ENCODE measurements around the gene CCDC192.

The CCDC192 gene

DNA sequence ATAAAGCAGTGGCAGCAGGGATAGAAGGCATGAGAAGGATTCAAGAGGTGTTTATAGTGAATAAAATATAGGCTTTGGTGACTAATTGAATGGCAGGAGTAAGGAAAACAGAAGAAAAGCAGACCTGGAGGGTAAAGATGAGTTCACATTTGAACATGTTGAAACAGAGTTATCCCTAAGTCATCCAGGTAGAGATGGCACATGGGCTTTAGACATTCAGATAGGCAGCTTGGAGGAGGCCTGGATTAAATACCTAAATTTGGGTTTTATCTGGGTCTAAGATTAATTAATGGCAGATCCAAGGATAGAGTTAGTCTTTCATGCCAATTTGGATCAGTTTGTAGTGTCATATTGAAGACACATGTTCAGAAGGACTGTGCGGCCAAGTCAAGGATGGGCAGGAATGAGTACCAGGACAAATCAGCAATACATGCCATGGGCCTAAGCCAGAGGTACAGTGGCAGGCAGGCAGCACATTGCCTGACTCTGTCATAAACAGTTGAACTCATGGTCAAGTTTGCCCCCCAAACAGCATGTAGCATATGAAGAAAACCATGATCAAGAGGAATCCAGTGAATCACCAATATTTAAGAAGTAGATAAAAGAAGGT is 264.9 kb downstream of the CCDC192 start:
- H3K27ac ChIP-seq: peak overlapping the region; percentile 60
- TF ChIP-seq ZFX (IDR thresholded peaks at IDR 0.05; ENCODE audit: borderline replicate concordance): no peak
- TF ChIP-seq, protein P1, sequence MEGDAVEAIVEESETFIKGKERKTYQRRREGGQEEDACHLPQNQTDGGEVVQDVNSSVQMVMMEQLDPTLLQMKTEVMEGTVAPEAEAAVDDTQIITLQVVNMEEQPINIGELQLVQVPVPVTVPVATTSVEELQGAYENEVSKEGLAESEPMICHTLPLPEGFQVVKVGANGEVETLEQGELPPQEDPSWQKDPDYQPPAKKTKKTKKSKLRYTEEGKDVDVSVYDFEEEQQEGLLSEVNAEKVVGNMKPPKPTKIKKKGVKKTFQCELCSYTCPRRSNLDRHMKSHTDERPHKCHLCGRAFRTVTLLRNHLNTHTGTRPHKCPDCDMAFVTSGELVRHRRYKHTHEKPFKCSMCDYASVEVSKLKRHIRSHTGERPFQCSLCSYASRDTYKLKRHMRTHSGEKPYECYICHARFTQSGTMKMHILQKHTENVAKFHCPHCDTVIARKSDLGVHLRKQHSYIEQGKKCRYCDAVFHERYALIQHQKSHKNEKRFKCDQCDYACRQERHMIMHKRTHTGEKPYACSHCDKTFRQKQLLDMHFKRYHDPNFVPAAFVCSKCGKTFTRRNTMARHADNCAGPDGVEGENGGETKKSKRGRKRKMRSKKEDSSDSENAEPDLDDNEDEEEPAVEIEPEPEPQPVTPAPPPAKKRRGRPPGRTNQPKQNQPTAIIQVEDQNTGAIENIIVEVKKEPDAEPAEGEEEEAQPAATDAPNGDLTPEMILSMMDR (IDR thresholded peaks at IDR 0.05): no peak

DNA sequence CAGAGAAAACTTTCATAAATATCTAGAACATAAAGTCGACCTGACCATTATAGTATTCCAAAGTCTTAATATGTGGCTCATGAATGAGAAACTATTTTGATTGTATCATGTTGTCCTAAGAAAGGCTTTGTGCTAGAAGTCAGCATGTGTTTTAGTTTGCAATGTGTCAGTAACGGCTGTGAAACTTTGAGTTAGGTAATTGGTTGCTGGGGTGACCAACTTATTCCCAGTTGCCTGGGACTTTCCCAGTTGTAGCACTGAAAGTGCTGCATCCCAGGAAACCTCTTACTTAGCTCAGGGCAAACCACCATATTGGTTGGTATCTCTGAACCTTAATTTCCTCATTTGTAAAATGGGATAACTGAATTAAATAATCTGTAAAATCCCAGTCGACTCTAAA is 265.8 kb downstream of the CCDC192 start:
- TF ChIP-seq, protein P1 (IDR thresholded peaks at IDR 0.05): no peak
- TF ChIP-seq ZFX (IDR thresholded peaks at IDR 0.05; ENCODE audit: borderline replicate concordance): no peak
- H3K27ac ChIP-seq: no peak overlapping the region

DNA sequence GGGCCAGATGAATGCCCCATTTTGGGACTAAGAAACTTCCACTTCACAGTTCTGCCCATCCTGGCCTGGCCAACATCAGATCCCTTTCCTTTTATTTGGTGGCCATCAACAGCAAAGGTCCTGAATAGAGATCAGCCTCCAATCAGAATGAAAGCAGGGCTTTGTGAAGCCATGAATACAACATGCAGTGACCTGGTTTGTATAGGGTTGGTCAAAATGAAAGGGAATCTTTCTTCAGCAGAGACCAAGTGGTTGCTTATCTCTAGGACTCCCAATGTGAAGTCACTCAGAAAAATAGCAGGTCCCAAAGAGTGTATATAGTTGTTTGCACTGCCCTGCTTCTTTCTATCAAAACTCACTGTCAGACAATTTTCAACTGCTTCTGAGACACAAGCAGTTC is 266.5 kb downstream of the CCDC192 start:
- H3K27ac ChIP-seq: no peak overlapping the region
- TF ChIP-seq ZFX (IDR thresholded peaks at IDR 0.05; ENCODE audit: borderline replicate concordance): no peak

DNA sequence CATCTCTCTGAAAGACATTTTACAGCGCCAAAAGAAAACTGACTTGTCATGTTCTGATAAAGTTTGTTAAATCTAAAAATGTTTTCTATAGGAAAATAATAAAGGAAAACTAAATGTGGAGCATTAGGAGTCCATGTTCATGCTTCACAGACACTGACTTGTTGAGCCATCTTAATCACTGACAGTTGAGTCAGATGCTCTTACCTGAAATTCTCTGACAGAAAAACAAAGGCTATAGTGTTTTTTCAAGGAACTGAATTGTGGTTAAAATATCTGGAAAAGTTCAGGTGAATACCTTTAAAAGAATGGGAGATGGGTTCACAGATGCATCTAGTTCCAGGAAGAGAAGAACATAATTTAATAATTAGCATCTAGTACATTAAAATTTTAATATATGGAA is 266.9 kb downstream of the CCDC192 start:
- no peak for TF ChIP-seq ZFX (IDR thresholded peaks at IDR 0.05; ENCODE audit: borderline replicate concordance)
- TF ChIP-seq, protein P1 (IDR thresholded peaks at IDR 0.05): no peak

DNA sequence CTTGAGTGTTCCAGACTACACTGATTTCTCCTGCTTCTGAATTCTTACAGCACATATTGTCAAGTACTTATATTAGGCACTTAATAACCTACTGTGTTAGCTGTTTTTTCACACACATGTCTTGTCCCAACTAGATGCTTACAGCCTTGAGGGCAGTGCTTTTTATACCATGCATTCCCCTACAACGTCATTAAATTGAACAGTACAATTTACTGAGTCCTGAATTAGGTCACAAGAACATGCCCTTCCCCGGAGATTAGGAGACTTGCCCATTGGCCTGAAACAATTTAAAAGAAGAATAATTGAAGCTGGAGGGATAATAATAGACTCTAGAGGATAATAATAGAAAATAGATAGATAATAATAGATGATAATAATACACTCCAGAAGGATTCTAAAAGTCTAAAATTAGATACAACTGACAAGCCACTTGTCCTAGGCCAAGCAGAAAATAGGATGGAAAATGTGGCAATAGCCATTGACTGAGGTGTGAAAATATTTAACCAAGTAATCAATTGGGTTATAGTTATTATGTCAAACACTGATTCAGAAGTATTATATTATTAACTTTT is 267.7 kb downstream of the CCDC192 start:
- TF ChIP-seq ZFX (IDR thresholded peaks at IDR 0.05; ENCODE audit: borderline replicate concordance): no peak
- TF ChIP-seq, protein P1 (IDR thresholded peaks at IDR 0.05): no peak
- no peak overlapping the region for H3K27ac ChIP-seq

More for the DNA sequence above, 266.9 kb downstream of the CCDC192 start:
- H3K27ac ChIP-seq: no peak overlapping the region

DNA sequence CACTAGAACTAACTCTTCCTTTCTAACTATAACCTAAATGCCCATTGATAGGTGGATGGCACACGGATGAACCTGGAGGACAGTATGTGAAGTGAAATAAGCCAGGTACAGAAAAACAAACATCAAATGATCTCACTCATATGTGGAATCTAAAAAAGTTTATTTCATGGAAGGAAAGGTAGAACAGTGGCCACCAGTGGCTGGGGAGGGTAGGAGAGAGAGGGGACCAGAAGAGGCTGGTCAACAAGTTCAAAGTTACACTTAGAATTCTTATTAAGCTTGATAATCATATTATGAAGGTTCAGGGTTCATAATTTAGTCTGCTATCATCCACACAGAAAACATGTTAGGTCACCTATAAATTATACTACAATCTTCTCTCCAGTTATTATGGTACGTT is 272.8 kb downstream of the CCDC192 start:
- no peak overlapping the region for H3K27ac ChIP-seq
- no peak for TF ChIP-seq ZFX (IDR thresholded peaks at IDR 0.05; ENCODE audit: borderline replicate concordance)
- TF ChIP-seq, protein P1 (IDR thresholded peaks at IDR 0.05): no peak

DNA sequence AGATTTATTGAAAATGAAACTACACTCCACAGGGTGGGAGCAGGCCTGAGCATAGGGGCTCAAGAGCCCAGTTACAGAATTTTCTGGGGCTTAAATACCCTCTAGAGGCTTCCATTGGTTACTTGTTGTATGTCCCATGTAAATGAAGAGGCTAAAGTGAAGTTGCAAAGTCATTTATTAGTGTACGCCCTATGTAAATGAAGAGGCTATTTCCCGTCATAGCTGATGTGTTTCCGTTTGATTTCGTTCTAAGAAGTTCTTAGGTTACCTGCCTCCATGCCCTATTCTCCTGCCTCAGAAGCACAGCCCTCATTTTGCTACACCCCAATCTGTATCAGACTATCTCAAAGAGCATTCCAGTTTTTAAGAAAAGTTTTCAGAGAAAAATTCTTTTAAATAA is 273.3 kb downstream of the CCDC192 start:
- no peak for TF ChIP-seq ZFX (IDR thresholded peaks at IDR 0.05; ENCODE audit: borderline replicate concordance)
- TF ChIP-seq, protein P1 (IDR thresholded peaks at IDR 0.05): no peak
- no peak overlapping the region for H3K27ac ChIP-seq
